Neural cell (in vitro differentiated cells): ENCODE measurements around the gene AGBL1. TPM values are rescaled to one million over a fixed set of nuclear protein-coding genes. Genes with fewer than 3 reads are reported as not detected.

Source experiments
- H2AFZ ChIP-seq: fragments of 200-600, 300-800 bp; sonication (generic), shearing (Covaris generic); 2 replicates; pipeline ENCODE4 v1.6.0; 2014; ENCODE audit warnings: low read depth, mild to moderate bottlenecking, antibody characterized with exemption, low read length, moderate library complexity
- H3F3A ChIP-seq: fragments of 200-600 bp; shearing (Covaris generic); 2 replicates; pipeline ENCODE4 v1.6.1; 2016; ENCODE audit warnings: mild to moderate bottlenecking, moderate library complexity, mixed read lengths, antibody characterized with exemption, low read length; ENCODE audit not compliant: insufficient read depth, poor library complexity, severe bottlenecking
- H3K27ac ChIP-seq: fragments of 200-600, 300-800 bp; sonication (generic), shearing (Covaris generic); 2 replicates; pipeline ENCODE4 v1.5.1; 2014; ENCODE audit warnings: mild to moderate bottlenecking, low read length, moderate library complexity
- H3K27me3 ChIP-seq: fragments of 300-800, 200-600 bp; sonication (generic), shearing (Covaris generic); 2 replicates; pipeline ENCODE4 v1.6.0; 2014; ENCODE audit warnings: mild to moderate bottlenecking, low read depth, low read length, moderate library complexity; ENCODE audit not compliant: insufficient read depth
- H3K36me3 ChIP-seq: fragments of 300-800, 200-600 bp; sonication (generic), shearing (Covaris generic); 2 replicates; pipeline ENCODE4 v1.5.1; 2014; ENCODE audit warnings: mild to moderate bottlenecking, antibody characterized with exemption, low read length, moderate library complexity; ENCODE audit not compliant: insufficient read depth
- H3K4me2 ChIP-seq: fragments of 300-800, 200-600 bp; sonication (generic), shearing (Covaris generic); 2 replicates; pipeline ENCODE4 v1.6.0; 2014; ENCODE audit warnings: mild to moderate bottlenecking, low read length
- H3K4me3 ChIP-seq: fragments of 300-800, 200-600 bp; sonication (generic), shearing (Covaris generic); 2 replicates; pipeline ENCODE4 v1.5.1; 2014; ENCODE audit warnings: mild to moderate bottlenecking, low read length, moderate library complexity
- H3K79me2 ChIP-seq: fragments of 200-600 bp; shearing (Covaris generic); replicated peaks from 2 replicates; pipeline ENCODE4 v1.6.0; 2014; ENCODE audit warnings: mild to moderate bottlenecking, low read length, moderate library complexity; ENCODE audit not compliant: insufficient read depth
- H3K9ac ChIP-seq: fragments of 300-800, 200-600 bp; sonication (generic), shearing (Covaris generic); 2 replicates; pipeline ENCODE4 v1.6.1; 2016; ENCODE audit warnings: mild to moderate bottlenecking, low read length, mixed read lengths
- H3K9me2 ChIP-seq: fragments of 200-600 bp; shearing (Covaris generic); 2 replicates; pipeline ENCODE4 v1.6.1; 2016; ENCODE audit warnings: mild to moderate bottlenecking, low read length, mixed read lengths; ENCODE audit not compliant: insufficient read depth
- H3K9me3 ChIP-seq: fragments of 200-600, 300-800 bp; sonication (generic), shearing (Covaris generic); 2 replicates; pipeline ENCODE4 v1.6.1; 2016; ENCODE audit warnings: mild to moderate bottlenecking, mixed run types, low read length, moderate library complexity, mixed read lengths
- H4K20me1 ChIP-seq: fragments of 200-600 bp; shearing (Covaris generic); 2 replicates; pipeline ENCODE4 v1.6.1; 2016; ENCODE audit warnings: mild to moderate bottlenecking, mixed run types; ENCODE audit not compliant: insufficient read depth
- EP300 ChIP-seq: fragments of 450-650 bp; conservative IDR thresholded peaks from 2 replicates; pipeline ENCODE4 v1.6.1; 2014; ENCODE audit warnings: antibody characterized with exemption, mild to moderate bottlenecking, moderate library complexity; ENCODE audit not compliant: poor library complexity, severe bottlenecking
- EZH2 ChIP-seq: fragments of 200-600, 300-800 bp; shearing (Covaris generic), sonication (generic); IDR thresholded peaks from 2 replicates; pipeline ENCODE4 v1.6.1; 2014; ENCODE audit warnings: antibody characterized with exemption, low read length, borderline replicate concordance, mild to moderate bottlenecking; ENCODE audit not compliant: insufficient read depth, poor library complexity, severe bottlenecking
- MXI1 ChIP-seq: fragments of 450-650 bp; conservative IDR thresholded peaks from 2 replicates; pipeline ENCODE4 v1.6.1; 2014; ENCODE audit warnings: antibody characterized with exemption, mild to moderate bottlenecking; ENCODE audit not compliant: poor library complexity, severe bottlenecking
- POLR2AphosphoS5 ChIP-seq: IDR thresholded peaks from 2 replicates; pipeline ENCODE4 v1.6.1; 2012
- RAD21 ChIP-seq: fragments of 450-650 bp; conservative IDR thresholded peaks from 2 replicates; pipeline ENCODE4 v1.6.1; 2014; ENCODE audit warnings: antibody characterized with exemption, mild to moderate bottlenecking, moderate library complexity
- REST ChIP-seq: IDR thresholded peaks from 2 replicates; pipeline ENCODE4 v1.6.1; 2012; ENCODE audit warnings: borderline replicate concordance
- SMC3 ChIP-seq: fragments of 450-650 bp; conservative IDR thresholded peaks from 2 replicates; pipeline ENCODE4 v1.6.1; 2014; ENCODE audit warnings: antibody characterized with exemption, mild to moderate bottlenecking, moderate library complexity; ENCODE audit not compliant: poor library complexity
- TAF1 ChIP-seq: IDR thresholded peaks from 2 replicates; pipeline ENCODE4 v1.6.1; 2012; ENCODE audit warnings: low read depth
- polyA plus RNA-seq: library from polyadenylated mRNA; depleted of rRNA; stranded (reverse); fragments of >200 nt; gene quantifications from 2 replicates; pipeline ENCODE4 v1.2.3, GENCODE V29; 2014
- TF ChIP-seq, protein P1 (sequence below): fragments of 450-650 bp; IDR thresholded peaks from 2 replicates; pipeline ENCODE4 v1.5.1; 2014; ENCODE audit warnings: antibody characterized with exemption, mild to moderate bottlenecking, moderate library complexity; ENCODE audit not compliant: poor library complexity, severe bottlenecking

The AGBL1 gene
- polyA plus RNA-seq, 1 donor from 2014 or later: 0.12 TPM

GRCh38 chr15:86336051-86336788, 256.5 kb downstream of the AGBL1 start:
- Histone ChIP-seq H3K9me2 (no peaks in the 10 kb centered on the region), H3K27ac (no peak overlapping the region), H3K27me3 (no peaks in the 10 kb centered on the region), H4K20me1 (no peaks in the 10 kb centered on the region), H3F3A (no peaks in the 10 kb centered on the region), H2AFZ (no peak overlapping the region), H3K4me2 (no peak overlapping the region), H3K9ac (no peak overlapping the region), H3K36me3 (no peaks in the 10 kb centered on the region), H3K4me3 (no peak overlapping the region), H3K79me2 (no peaks in the 10 kb centered on the region), H3K9me3 (no peaks in the 10 kb centered on the region)
- TF ChIP-seq REST (no peak), POLR2AphosphoS5 (no peak)

- Histone ChIP-seq H3K9me3 (no peaks in the 10 kb centered on the region), H2AFZ (no peak overlapping the region), H3K79me2 (no peaks in the 10 kb centered on the region), H3K36me3 (no peaks in the 10 kb centered on the region), H3K27me3 (no peaks in the 10 kb centered on the region), H3K9me2 (no peaks in the 10 kb centered on the region), H3K4me2 (no peak overlapping the region), H3F3A (no peaks in the 10 kb centered on the region), H3K4me3 (no peak overlapping the region), H4K20me1 (no peaks in the 10 kb centered on the region), H3K9ac (no peak overlapping the region), H3K27ac (no peak overlapping the region)
- TF ChIP-seq RAD21: no peak
- TF ChIP-seq SMC3: no peak
- TF ChIP-seq REST: no peak
- no peak for TF ChIP-seq POLR2AphosphoS5
- TF ChIP-seq, protein P1, sequence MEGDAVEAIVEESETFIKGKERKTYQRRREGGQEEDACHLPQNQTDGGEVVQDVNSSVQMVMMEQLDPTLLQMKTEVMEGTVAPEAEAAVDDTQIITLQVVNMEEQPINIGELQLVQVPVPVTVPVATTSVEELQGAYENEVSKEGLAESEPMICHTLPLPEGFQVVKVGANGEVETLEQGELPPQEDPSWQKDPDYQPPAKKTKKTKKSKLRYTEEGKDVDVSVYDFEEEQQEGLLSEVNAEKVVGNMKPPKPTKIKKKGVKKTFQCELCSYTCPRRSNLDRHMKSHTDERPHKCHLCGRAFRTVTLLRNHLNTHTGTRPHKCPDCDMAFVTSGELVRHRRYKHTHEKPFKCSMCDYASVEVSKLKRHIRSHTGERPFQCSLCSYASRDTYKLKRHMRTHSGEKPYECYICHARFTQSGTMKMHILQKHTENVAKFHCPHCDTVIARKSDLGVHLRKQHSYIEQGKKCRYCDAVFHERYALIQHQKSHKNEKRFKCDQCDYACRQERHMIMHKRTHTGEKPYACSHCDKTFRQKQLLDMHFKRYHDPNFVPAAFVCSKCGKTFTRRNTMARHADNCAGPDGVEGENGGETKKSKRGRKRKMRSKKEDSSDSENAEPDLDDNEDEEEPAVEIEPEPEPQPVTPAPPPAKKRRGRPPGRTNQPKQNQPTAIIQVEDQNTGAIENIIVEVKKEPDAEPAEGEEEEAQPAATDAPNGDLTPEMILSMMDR: no peak
- no peak for TF ChIP-seq EP300
- TF ChIP-seq EZH2: no peak
- TF ChIP-seq TAF1: no peak
- no peak for TF ChIP-seq MXI1
Measured at GRCh38 chr15:86337071-86337470, 257.4 kb downstream of the AGBL1 start.
